ENCODE results near the gene RCAN2. TPM values are rescaled to one million over a fixed set of nuclear protein-coding genes. Genes with fewer than 3 reads are reported as not detected.

Gene RCAN2
- total RNA-seq, 1 donor from 2014 or later: 5.8 TPM

DNA sequence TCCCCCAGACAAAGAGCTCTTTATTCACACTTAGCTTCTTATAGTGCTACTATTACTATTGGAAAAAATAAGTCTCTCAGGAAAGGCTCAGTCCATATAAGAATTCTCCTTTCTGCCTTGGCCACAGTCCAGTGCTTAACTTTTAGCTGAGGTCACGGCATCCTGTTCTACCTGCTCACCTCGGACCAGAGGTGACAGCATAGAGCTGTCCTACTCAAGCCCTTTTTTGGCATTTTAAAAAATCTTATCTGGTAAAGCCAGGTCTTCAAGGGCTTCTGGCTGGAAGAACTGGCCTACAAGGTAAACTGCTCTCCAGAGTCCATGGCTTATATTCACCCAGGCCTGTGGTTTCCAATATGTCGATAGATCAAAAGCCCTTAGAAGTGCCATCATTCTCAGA, 109.7 kb downstream of the RCAN2 start:
- Histone ChIP-seq H3K4me3 (no peak overlapping the region), H3K36me3 (no peaks in the 10 kb centered on the region), H3K27me3 (no peaks in the 10 kb centered on the region), H4K20me1 (ENCODE audit: low read depth) (no peaks in the 10 kb centered on the region), H3F3A (ENCODE audit: low read depth) (no peaks in the 10 kb centered on the region), H3K4me1 (peaks cover 29% of the 10 kb centered on the region), H3K27ac (no peak overlapping the region), H2AFZ (replicated peaks) (no peak overlapping the region), H3K79me2 (ENCODE audit: low read depth) (no peaks in the 10 kb centered on the region), H3K4me2 (no peak overlapping the region), H3K9ac (no peak overlapping the region), H3K9me3 (ENCODE audit: low read depth) (no peaks in the 10 kb centered on the region)
- Mint-ChIP-seq H3K36me3 (peaks cover under 1% of the 10 kb centered on the region), H3K4me1 (peaks cover 39% of the 10 kb centered on the region), H3K27ac (no peak overlapping the region), H3K4me3 (no peak overlapping the region), H3K27me3 (ENCODE audit: insufficient read depth, low read depth) (peaks cover 2% of the 10 kb centered on the region), H3K9me3 (peaks cover 5% of the 10 kb centered on the region)
- no peak for TF ChIP-seq EZH2 (IDR thresholded peaks at IDR 0.05)
- no peak for TF ChIP-seq CTCF (IDR thresholded peaks at IDR 0.05)
- no peak for TF ChIP-seq EZH2phosphoT487 (IDR thresholded peaks at IDR 0.05)
- no peak for DNase-seq (ENCODE audit: low spot score)

DNA sequence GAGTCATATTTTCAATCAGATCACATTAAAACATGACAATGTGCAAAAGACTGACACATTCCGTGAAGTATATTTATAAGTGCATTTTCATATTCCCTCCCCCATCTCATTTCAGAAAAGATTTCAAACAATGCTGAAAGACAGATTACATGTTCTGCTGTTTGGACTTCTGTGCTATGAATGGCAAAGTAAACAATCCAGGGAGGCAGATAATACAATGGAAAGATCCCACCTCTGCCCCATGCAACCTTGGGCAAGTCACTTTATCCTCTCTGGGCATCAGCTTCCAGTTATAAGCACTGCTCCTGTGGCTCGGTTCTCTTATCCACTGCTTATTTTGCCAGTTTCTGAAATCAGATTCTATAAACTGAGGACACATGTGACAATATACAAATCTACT, 110.2 kb downstream of the RCAN2 start:
- H3K4me3 Mint-ChIP-seq: no peak overlapping the region
- H3K27me3 Mint-ChIP-seq (ENCODE audit: insufficient read depth, low read depth): peaks cover 2% of the 10 kb centered on the region
- Histone ChIP-seq H3K79me2 (ENCODE audit: low read depth) (no peaks in the 10 kb centered on the region), H4K20me1 (ENCODE audit: low read depth) (no peaks in the 10 kb centered on the region), H3K4me3 (no peak overlapping the region), H3K9ac (no peak overlapping the region), H3K27me3 (no peaks in the 10 kb centered on the region), H3K4me2 (no peak overlapping the region), H2AFZ (replicated peaks) (no peak overlapping the region), H3F3A (ENCODE audit: low read depth) (no peaks in the 10 kb centered on the region), H3K36me3 (no peaks in the 10 kb centered on the region), H3K4me1 (peaks cover 29% of the 10 kb centered on the region), H3K9me3 (ENCODE audit: low read depth) (no peaks in the 10 kb centered on the region), H3K27ac (no peak overlapping the region)
- no peak for TF ChIP-seq EZH2 (IDR thresholded peaks at IDR 0.05)
- no peak for TF ChIP-seq CTCF (IDR thresholded peaks at IDR 0.05)
- no peak for TF ChIP-seq EZH2phosphoT487 (IDR thresholded peaks at IDR 0.05)
- H3K36me3 Mint-ChIP-seq: no peaks in the 10 kb centered on the region
- H3K4me1 Mint-ChIP-seq: peaks cover 39% of the 10 kb centered on the region
- DNase-seq (ENCODE audit: low spot score): no peak
- H3K9me3 Mint-ChIP-seq: peaks cover 3% of the 10 kb centered on the region
- no peak overlapping the region for H3K27ac Mint-ChIP-seq

- Histone ChIP-seq H4K20me1 (ENCODE audit: low read depth) (no peaks in the 10 kb centered on the region), H3K9me3 (ENCODE audit: low read depth) (no peaks in the 10 kb centered on the region), H3K79me2 (ENCODE audit: low read depth) (no peaks in the 10 kb centered on the region), H3K36me3 (no peaks in the 10 kb centered on the region), H3K4me2 (no peak overlapping the region), H3F3A (ENCODE audit: low read depth) (no peaks in the 10 kb centered on the region), H3K27ac (no peak overlapping the region), H3K27me3 (no peaks in the 10 kb centered on the region), H3K4me1 (peaks cover 29% of the 10 kb centered on the region), H3K4me3 (no peak overlapping the region), H2AFZ (replicated peaks) (no peak overlapping the region), H3K9ac (no peak overlapping the region)
- TF ChIP-seq EZH2phosphoT487 (IDR thresholded peaks at IDR 0.05): no peak
- TF ChIP-seq CTCF (IDR thresholded peaks at IDR 0.05): no peak
- no peak for TF ChIP-seq EZH2 (IDR thresholded peaks at IDR 0.05)
- Mint-ChIP-seq H3K36me3 (no peaks in the 10 kb centered on the region), H3K27me3 (ENCODE audit: insufficient read depth, low read depth) (peaks cover 2% of the 10 kb centered on the region), H3K9me3 (no peaks in the 10 kb centered on the region), H3K4me1 (peaks cover 39% of the 10 kb centered on the region), H3K4me3 (no peak overlapping the region), H3K27ac (no peak overlapping the region)
- no peak for DNase-seq (ENCODE audit: low spot score)
Observed at GRCh38 chr6:46380152-46380807, 111.0 kb downstream of the RCAN2 start.
